HepG2 (cell line): Measurements from ENCODE around the gene U2AF2. TPM values are rescaled to one million over a fixed set of nuclear protein-coding genes. Genes with fewer than 3 reads are reported as not detected.

Experiments
- ATAC-seq: fragments of 200-7000 bp; cut with Tn5 transposase; 3 replicates; pipeline ENCODE4 v1.9.1; 2020; ENCODE audit warnings: mild to moderate bottlenecking, moderate library complexity
- BruUV-seq: library from RNA; stranded (reverse); fragments of 400-500 nt; replicated peaks from 2 replicates; lab custom pipeline; 2021; lab: Mats Ljungman, UMichigan
- CTCF ChIA-PET: fragments of 300-600 bp; formaldehyde crosslinking; extraction: SDS; loops from one replicate; lab custom pipeline; 2021; ENCODE audit warnings: low total read pairs, inconsistent platforms, low intra/inter-chr PET ratio; lab: Yijun Ruan, JAX
- POLR2A ChIA-PET: fragments of 350-600 bp; sonication (Branson Sonifier 250); formaldehyde crosslinking; loops from one replicate; lab custom pipeline; 2020; ENCODE audit warnings: antibody characterized with exemption, inconsistent platforms; lab: Yijun Ruan, JAX
- DNase-seq: peaks from one replicate; pipeline ENCODE4 v3.0.0-alpha.2; 2015; ENCODE audit warnings: low spot score
- FAIRE-seq: peaks from 3 replicates; lab custom pipeline; 2011; peaks lifted over from hg19 to GRCh38; lab: Jason Lieb, UNC
- H2AFZ ChIP-seq: one replicate; pipeline ENCODE4 v1.6.1; 2011; ENCODE audit warnings: low read length, inconsistent platforms
- H3K27ac ChIP-seq: fragments of 300-600 bp; 3 replicates; pipeline ENCODE4 v1.8.0; 2011; ENCODE audit warnings: mixed run types, mild to moderate bottlenecking, mixed read lengths, low read length, inconsistent platforms; ENCODE audit not compliant: insufficient read depth; ENCODE audit errors: extremely low read length
- H3K27me3 ChIP-seq, 2 experiments: fragments of 200-600 bp in 1 of 2; 2 replicates in 1 of 2; 3 replicates in 1 of 2; pipeline versions ENCODE4 v1.6.0 to v1.8.0; 2011; ENCODE audit warnings: low read length in 2 of 2, mild to moderate bottlenecking in 2 of 2, moderate library complexity in 2 of 2, inconsistent platforms in 1 of 2; ENCODE audit not compliant: insufficient read depth in 2 of 2, control insufficient read depth in 1 of 2
- H3K36me3 ChIP-seq, 2 experiments: fragments of 200-600 bp in 1 of 2; replicated peaks in 1 of 2; 2 replicates in 1 of 2; 3 replicates in 1 of 2; pipeline versions ENCODE4 v1.5.1 to v1.8.0; 2011; ENCODE audit warnings: low read length in 2 of 2, inconsistent platforms in 1 of 2; ENCODE audit not compliant: insufficient read depth in 2 of 2, control insufficient read depth in 1 of 2
- H3K4me1 ChIP-seq: 2 replicates; pipeline ENCODE4 v1.5.1; 2012; ENCODE audit warnings: low read length, inconsistent platforms; ENCODE audit not compliant: insufficient read depth
- H3K4me2 ChIP-seq: 2 replicates; pipeline ENCODE4 v1.6.0; 2011; ENCODE audit warnings: low read depth, low read length, inconsistent platforms
- H3K4me3 ChIP-seq, 3 experiments: fragments of 200-600 bp in 1 of 3; sonication (generic), shearing (Covaris generic) in 1 of 3; replicated peaks in 1 of 3; 2 replicates each; pipeline ENCODE4 v1.5.1; 2011 to 2016; ENCODE audit warnings: low read length in 3 of 3, inconsistent platforms in 2 of 3, low read depth in 2 of 3, mild to moderate bottlenecking in 2 of 3, control low read depth in 1 of 3, mixed read lengths in 1 of 3; ENCODE audit not compliant: insufficient read depth in 1 of 3
- H3K79me2 ChIP-seq: one replicate; pipeline ENCODE4 v1.6.1; 2011; ENCODE audit warnings: low read length, inconsistent platforms; ENCODE audit not compliant: insufficient read depth
- H3K9ac ChIP-seq: 2 replicates; pipeline ENCODE4 v1.6.0; 2011; ENCODE audit warnings: mild to moderate bottlenecking, low read depth, low read length, inconsistent platforms; ENCODE audit not compliant: insufficient read depth
- H3K9me3 ChIP-seq: 2 replicates; pipeline ENCODE4 v1.5.1; 2012; ENCODE audit warnings: mild to moderate bottlenecking, low read length
- H4K20me1 ChIP-seq: 2 replicates; pipeline ENCODE4 v1.6.0; 2011; ENCODE audit warnings: inconsistent platforms, mild to moderate bottlenecking, low read length, moderate library complexity; ENCODE audit not compliant: insufficient read depth
- CBX5 ChIP-seq: sonication (generic); formaldehyde crosslinking; IDR thresholded peaks from 2 replicates; pipeline ENCODE4 v1.4.0; 2020; ENCODE audit warnings: missing genetic modification reagents, borderline replicate concordance
- MATR3 ChIP-seq: sonication (generic); formaldehyde crosslinking; IDR thresholded peaks from 2 replicates; pipeline ENCODE4 v1.4.0; 2020; ENCODE audit warnings: missing genetic modification reagents
- XBP1 ChIP-seq: sonication (generic); formaldehyde crosslinking; IDR thresholded peaks from 2 replicates; pipeline ENCODE4 v1.5.0; 2020; ENCODE audit warnings: missing genetic modification reagents
- WGBS: methylation state at CpG from one replicate; pipeline ENCODE4 v1.1.6; 2017; ENCODE audit warnings: low lambda C conversion rate; 5-methylcytosine and 5-hydroxymethylcytosine counted together
- in situ Hi-C: cut with HindIII; loops from 2 replicates; pipeline ENCODE4 v1.10.0; 2017; ENCODE audit warnings: low pct_unique_long_range_greater_than_20kb; ENCODE audit not compliant: extremely low pct_ligation_motif_present
- intact Hi-C: fragments of 100-400 bp; cut with micrococcal nuclease; formaldehyde crosslinking; loops from one replicate; pipeline ENCODE4 v1.10.0; 2022; ENCODE audit not compliant: unreplicated experiment
- polyA plus RNA-seq, 8 experiments: library from polyadenylated mRNA; depleted of rRNA in 3 of 8; stranded (reverse) in 7 of 8; unstranded in 1 of 8; fragments of >200 nt; fragmentation: Illumina TruSeq in 4 of 8; extraction: Trizol in 4 of 8; gene quantifications; 2 replicates each; pipeline versions ENCODE4 v1.2.1 to v1.2.3, GENCODE V29; 2011 to 2016; ENCODE audit warnings: low read depth in 4 of 8, missing spikeins in 1 of 8, mixed read lengths in 1 of 8; ENCODE audit not compliant: insufficient read depth in 1 of 8
- total RNA-seq, 5 experiments: library from RNA; depleted of rRNA; stranded (reverse); fragments of >200 nt; fragmentation: Illumina TruSeq; extraction: Trizol; gene quantifications; 2 replicates each; pipeline ENCODE4 v1.2.3, GENCODE V29; 2016; ENCODE audit warnings: low read depth in 1 of 5
- TF ChIP-seq, protein P1 (sequence below): sonication (generic); formaldehyde crosslinking; IDR thresholded peaks from 2 replicates; pipeline ENCODE4 v1.5.0; 2020; ENCODE audit warnings: mild to moderate bottlenecking, missing genetic modification reagents, borderline replicate concordance
- TF ChIP-seq, protein P2 (sequence below): sonication (generic); formaldehyde crosslinking; IDR thresholded peaks from 2 replicates; pipeline ENCODE4 v1.4.0; 2020; ENCODE audit warnings: mild to moderate bottlenecking, missing genetic modification reagents

U2AF2 gene
- total and polyA plus RNA-seq, 2 of the 13 experiments (the other 11 are each of a cell fraction or from before 2014, with no cell fraction given) = 84.3 to 124 TPM

DNA sequence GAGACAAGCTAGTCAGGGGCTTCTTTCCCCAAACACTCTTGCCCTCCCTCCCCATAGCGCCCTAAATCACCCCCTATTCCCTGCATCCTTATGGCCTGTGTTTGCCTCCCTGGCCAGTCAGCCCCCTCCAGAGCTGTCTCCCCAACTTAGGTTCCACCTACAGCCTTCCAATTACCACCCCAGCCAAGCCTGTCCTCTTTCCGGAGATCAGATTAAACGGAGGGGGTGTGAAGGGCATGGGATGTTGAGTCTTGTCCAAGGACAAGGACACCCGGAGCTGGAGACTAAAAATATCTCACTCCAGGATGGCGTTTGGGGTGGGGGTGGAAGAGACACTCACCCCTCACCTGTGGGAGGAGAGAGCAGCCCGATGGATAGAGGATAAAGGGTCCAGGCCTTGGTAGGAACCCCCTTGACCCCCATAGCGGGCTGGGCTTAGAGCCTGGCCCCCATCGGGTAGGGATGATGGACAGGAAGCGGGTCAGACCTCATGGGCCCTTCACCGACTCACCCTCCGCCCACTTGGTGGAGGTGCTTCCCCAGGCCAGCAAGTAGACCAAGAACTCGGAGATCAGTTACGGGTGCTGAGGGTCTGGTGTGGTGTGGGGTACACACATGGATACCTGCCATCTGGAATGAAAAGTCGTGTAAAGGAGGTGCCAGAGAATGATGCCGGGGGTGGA is 43.4 kb upstream of the U2AF2 start:
- in situ Hi-C loops (no loop called here), intact Hi-C loops (no loop called here)
- no peaks in the 10 kb centered on the region for H3K9me3 ChIP-seq
- DNase-seq (no peak), ATAC-seq (no peak), FAIRE-seq (no peak)
- no peaks in the 10 kb centered on the region; a peak in 1 of 5 replicates for H3K27me3 ChIP-seq
- H3K27ac ChIP-seq = no peak overlapping the region
- no peak overlapping the region for H3K9ac ChIP-seq
- H2AFZ ChIP-seq = no peak overlapping the region
- BruUV-seq = no TSS peak
- H3K4me2 ChIP-seq = no peak overlapping the region
- ChIA-PET CTCF (no interaction called here), POLR2A (no interaction called here)
- TF ChIP-seq XBP1 (no peak), CBX5 (CRISPR knock-in tag) (no peak), MATR3 (CRISPR knock-in tag) (no peak)
- TF ChIP-seq, protein P1, sequence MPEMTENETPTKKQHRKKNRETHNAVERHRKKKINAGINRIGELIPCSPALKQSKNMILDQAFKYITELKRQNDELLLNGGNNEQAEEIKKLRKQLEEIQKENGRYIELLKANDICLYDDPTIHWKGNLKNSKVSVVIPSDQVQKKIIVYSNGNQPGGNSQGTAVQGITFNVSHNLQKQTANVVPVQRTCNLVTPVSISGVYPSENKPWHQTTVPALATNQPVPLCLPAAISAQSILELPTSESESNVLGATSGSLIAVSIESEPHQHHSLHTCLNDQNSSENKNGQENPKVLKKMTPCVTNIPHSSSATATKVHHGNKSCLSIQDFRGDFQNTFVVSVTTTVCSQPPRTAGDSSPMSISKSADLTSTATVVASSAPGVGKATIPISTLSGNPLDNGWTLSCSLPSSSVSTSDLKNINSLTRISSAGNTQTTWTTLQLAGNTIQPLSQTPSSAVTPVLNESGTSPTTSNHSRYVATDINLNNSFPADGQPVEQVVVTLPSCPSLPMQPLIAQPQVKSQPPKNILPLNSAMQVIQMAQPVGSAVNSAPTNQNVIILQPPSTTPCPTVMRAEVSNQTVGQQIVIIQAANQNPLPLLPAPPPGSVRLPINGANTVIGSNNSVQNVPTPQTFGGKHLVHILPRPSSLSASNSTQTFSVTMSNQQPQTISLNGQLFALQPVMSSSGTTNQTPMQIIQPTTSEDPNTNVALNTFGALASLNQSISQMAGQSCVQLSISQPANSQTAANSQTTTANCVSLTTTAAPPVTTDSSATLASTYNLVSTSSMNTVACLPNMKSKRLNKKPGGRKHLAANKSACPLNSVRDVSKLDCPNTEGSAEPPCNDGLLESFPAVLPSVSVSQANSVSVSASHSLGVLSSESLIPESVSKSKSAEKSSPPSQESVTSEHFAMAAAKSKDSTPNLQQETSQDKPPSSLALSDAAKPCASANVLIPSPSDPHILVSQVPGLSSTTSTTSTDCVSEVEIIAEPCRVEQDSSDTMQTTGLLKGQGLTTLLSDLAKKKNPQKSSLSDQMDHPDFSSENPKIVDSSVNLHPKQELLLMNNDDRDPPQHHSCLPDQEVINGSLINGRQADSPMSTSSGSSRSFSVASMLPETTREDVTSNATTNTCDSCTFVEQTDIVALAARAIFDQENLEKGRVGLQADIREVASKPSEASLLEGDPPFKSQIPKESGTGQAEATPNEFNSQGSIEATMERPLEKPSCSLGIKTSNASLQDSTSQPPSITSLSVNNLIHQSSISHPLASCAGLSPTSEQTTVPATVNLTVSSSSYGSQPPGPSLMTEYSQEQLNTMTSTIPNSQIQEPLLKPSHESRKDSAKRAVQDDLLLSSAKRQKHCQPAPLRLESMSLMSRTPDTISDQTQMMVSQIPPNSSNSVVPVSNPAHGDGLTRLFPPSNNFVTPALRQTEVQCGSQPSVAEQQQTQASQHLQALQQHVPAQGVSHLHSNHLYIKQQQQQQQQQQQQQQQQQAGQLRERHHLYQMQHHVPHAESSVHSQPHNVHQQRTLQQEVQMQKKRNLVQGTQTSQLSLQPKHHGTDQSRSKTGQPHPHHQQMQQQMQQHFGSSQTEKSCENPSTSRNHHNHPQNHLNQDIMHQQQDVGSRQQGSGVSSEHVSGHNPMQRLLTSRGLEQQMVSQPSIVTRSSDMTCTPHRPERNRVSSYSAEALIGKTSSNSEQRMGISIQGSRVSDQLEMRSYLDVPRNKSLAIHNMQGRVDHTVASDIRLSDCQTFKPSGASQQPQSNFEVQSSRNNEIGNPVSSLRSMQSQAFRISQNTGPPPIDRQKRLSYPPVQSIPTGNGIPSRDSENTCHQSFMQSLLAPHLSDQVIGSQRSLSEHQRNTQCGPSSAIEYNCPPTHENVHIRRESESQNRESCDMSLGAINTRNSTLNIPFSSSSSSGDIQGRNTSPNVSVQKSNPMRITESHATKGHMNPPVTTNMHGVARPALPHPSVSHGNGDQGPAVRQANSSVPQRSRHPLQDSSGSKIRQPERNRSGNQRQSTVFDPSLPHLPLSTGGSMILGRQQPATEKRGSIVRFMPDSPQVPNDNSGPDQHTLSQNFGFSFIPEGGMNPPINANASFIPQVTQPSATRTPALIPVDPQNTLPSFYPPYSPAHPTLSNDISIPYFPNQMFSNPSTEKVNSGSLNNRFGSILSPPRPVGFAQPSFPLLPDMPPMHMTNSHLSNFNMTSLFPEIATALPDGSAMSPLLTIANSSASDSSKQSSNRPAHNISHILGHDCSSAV (CRISPR knock-in tag) = no peak
- TF ChIP-seq, protein P2, sequence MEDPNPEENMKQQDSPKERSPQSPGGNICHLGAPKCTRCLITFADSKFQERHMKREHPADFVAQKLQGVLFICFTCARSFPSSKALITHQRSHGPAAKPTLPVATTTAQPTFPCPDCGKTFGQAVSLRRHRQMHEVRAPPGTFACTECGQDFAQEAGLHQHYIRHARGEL = no peak
- WGBS = 85% methylated on average over 15 of the region's 15 CpGs
- H3K36me3 ChIP-seq = peaks cover 1 to 3% of the 10 kb centered on the region in 2 experiments; a peak in 1 of 5 replicates
- no peak overlapping the region for H3K4me3 ChIP-seq
- H3K4me1 ChIP-seq = peaks cover 15% of the 10 kb centered on the region
- H3K79me2 ChIP-seq = peaks cover 12% of the 10 kb centered on the region
- no peaks in the 10 kb centered on the region for H4K20me1 ChIP-seq
